HUDEP-2 (cell line): Measurements from ENCODE around the gene ATP8A2.
A peak's percentile ranks its signal among the peaks of the same experiment; 100 is the strongest.

Source experiments
- DNase-seq, 76 experiments: peaks; one replicate each; lab custom pipeline; 2025; ENCODE audit not compliant: unreplicated experiment in 76 of 76; lab: John Stamatoyannopoulos, UW

ATP8A2 gene

GRCh38 chr13:25678398-25678797, 306.6 kb downstream of the ATP8A2 start:
- peak in 11 of 76 experiments; percentile 3 to 23 (median 7) for DNase-seq

GRCh38 chr13:25679159-25679558, 307.4 kb downstream of the ATP8A2 start:
- DNase-seq: peak in 39 of 76 experiments; percentile 1 to 60 (median 16)

DNA sequence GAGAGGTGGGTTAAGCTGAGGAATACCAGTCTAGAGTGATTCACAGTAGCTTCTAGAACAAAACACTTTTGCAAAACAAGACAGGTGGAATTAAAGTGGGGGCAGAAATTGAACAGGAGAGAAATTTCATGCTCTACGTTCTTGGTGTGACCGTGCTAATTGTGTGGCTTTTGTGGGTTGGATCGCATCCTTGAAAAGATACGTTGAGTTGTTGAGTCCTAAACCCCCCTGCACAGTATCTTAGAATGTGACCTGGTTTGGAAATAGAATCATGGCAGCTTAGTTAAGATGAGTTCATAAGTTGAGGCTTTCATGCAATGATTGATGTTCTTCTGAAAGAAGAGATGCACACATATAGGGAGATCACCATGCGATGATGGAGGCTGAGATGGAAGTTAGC, 308.2 kb downstream of the ATP8A2 start:
- DNase-seq: no peak

- DNase-seq: no peak
Measured at GRCh38 chr13:25682276-25682675, 310.5 kb downstream of the ATP8A2 start.

- no peak for DNase-seq
Measured at GRCh38 chr13:25683056-25683455, 311.3 kb downstream of the ATP8A2 start.

GRCh38 chr13:25683662-25684370, 312.0 kb downstream of the ATP8A2 start:
- no peak for DNase-seq

DNA sequence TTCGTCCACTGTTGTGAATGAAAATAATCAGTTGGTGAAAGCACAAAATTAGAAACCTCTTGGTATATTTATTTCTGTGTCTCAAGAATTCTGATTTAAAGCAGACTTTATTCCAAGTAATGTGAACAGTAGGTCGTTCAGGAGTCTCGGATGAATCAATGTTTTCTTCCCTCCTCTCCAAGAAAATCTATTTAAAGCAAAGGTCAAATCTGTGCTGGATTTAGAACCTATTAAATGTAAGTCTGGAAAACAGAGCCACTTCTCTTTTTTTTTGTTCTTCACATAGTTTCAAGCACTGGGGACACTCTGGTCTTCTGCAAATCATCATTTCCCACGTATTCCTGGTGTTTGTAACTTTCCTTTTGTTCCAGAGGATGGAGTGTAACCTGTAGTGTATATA, 312.7 kb downstream of the ATP8A2 start:
- DNase-seq: no peak

DNA sequence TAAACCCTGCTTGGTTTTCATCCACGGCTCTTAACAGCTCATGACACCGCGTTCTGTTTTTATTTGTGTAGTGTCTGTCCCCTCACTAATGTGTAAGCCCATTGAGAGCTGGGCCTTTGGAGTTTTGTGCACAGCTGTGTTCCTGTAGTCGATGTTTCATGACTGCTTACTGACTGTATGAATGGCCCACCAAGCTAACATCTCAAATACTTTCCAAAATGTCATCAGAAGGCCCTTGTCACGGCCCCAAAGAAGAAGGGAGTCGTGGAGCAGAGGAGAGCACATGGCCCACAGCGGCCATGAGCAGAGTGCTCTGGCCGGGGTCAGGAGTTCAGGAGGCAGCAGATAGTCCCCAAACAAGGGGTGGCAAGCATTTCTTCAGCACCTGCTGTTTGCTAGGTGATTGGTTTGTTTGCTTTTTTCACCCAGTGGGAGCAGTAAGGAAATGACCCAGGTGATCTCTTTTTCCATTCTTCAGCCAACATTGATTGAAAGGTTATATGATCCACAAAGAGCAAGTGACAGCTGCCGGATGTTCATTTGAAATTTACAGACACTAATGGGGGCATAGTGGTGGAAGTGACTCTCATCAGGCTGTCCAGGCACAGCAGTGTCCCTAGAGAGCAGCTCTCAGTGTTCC, 315.2 kb downstream of the ATP8A2 start:
- DNase-seq: no peak

DNA sequence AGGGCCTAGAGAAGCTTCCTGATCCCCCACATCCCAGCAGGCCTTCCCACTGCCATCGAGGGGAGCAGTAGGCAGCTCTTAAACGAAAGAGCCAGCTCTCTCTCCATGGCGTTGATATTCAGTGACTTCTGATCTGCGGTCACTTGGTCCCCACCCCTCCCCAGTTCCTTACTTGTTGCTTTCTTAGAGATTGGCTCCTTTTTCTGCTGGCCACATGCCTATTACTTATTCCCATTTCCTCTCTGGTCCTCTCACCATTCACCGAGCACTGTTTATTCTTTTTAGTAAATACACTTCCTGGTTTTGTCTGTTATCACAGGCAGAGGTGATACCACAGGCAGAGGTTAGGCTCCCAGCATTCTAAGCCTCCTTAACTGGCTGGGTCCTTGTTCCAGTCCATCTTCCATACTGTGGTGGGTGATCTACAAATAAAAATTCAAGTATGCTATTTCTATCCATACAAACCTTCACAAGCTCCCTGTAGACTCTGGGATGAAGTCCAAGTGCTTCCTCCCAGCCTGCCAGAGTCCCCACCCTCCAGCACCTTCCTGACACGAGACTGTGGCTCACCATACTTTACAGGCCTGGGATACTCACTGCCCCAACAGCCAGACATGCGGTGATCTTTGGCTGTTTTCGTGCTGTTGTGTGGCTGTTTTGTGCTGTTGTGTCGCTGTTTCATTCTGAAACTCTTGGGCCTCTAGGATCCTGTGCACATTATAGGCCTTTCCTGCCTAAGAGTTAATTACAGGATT, 315.9 kb downstream of the ATP8A2 start:
- DNase-seq: no peak

DNA sequence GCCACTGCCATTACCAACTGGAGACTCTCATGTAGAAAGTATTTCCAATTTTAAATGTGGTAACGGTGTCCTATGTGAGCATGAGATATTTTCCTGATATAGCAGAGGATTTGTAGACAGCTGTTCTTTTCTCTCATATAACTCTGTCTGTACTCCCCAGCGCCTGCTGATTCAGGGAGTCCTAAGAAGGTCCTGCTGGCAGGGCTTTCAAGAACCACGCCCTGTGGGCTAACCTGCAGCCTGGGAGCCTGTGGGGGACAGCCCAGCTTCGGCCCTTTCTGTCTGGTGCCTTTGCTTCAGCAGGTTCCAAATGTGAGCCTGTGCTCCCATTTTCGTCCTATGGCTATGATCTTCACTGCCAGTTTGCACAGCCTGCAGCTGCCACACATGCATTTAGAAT, 316.8 kb downstream of the ATP8A2 start:
- peak in 1 of 76 experiments; percentile 8 for DNase-seq

GRCh38 chr13:25689539-25689938, 317.8 kb downstream of the ATP8A2 start:
- DNase-seq: no peak

- no peak for DNase-seq
Measured at GRCh38 chr13:25690582-25690981, 318.8 kb downstream of the ATP8A2 start.

GRCh38 chr13:25691654-25692053, 319.9 kb downstream of the ATP8A2 start:
- DNase-seq: no peak

DNA sequence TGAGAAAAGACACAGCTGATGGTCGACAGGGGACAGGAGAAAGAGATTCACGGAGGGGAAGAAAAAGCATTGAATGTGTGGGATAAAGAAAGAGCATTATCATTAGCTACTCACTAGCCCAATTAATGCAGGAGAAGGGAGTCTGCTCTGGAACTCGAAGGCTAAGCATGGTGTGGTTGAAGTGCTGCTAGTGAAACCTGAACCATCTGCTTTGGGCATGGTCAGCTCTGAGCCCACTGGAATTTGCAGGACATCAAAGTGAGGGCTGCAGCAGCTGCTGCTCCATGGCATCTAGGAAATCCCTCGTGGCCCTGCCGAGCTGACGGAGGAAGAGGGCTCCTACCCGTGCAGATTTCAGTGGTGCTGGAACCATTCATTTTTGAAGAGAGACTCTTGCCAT, 320.3 kb downstream of the ATP8A2 start:
- no peak for DNase-seq

DNA sequence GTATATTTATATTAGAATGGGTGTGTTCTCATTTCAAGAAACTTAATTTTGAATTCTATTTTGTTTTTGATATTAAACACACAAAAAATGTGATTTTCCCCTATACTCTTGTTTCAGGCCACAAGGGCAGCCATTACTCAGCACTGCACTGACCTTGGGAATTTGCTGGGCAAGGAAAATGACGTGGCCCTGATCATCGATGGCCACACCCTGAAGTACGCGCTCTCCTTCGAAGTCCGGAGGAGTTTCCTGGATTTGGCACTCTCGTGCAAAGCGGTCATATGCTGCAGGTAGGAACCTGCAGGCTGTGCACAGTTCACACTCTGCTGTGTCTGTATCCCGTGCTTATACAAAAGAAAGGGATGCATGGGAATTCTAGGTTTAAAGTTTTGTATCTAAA, 327.3 kb downstream of the ATP8A2 start:
- no peak for DNase-seq

- DNase-seq: no peak
Measured at GRCh38 chr13:25699600-25699999, 327.8 kb downstream of the ATP8A2 start.

- DNase-seq: no peak
Measured at GRCh38 chr13:25701304-25701703, 329.5 kb downstream of the ATP8A2 start.

GRCh38 chr13:25702386-25702785, 330.6 kb downstream of the ATP8A2 start:
- no peak for DNase-seq

DNA sequence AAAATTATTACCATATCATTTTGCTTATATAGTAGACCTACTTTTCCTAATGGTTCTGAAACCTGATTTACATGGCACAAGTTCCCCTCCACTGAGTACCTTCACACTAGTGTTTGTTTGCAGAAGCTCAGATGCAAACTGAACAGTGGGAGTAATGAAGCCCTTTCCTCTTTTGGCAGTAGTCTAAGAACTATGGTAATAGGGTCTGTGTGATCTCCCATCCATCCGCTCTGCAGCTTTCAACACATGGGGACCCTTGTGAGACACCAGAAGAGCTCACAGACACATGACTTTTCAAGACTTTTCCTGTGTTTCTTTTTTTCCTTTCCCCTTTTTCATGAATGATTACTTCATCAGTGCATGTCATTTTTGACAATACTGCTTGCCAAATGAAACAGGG, 336.0 kb downstream of the ATP8A2 start:
- no peak for DNase-seq

DNA sequence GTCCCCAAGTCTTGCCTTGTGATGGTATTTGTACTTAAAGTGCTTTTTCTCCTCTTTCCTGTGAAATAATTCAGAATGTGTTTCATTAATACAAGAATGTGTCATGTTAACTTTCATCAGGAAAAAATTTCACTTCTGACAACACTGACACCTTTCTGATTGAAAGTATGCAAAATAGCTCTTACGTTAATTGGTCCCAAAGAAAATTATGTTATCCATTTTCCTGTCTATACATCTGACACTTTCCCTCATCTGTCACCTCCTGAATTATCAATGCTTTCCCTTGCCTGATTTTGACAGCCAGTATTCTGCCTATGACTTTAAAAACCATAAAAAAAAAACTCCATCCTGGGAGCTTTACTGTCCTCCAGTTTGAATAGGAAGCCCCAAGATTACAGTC, 336.5 kb downstream of the ATP8A2 start:
- DNase-seq: no peak

GRCh38 chr13:25709088-25709487, 337.3 kb downstream of the ATP8A2 start:
- DNase-seq: no peak

- no peak for DNase-seq
Measured at GRCh38 chr13:25715760-25716159, 344.0 kb downstream of the ATP8A2 start.
